ENCODE results near the gene ETAA1.

Gene ETAA1

DNA sequence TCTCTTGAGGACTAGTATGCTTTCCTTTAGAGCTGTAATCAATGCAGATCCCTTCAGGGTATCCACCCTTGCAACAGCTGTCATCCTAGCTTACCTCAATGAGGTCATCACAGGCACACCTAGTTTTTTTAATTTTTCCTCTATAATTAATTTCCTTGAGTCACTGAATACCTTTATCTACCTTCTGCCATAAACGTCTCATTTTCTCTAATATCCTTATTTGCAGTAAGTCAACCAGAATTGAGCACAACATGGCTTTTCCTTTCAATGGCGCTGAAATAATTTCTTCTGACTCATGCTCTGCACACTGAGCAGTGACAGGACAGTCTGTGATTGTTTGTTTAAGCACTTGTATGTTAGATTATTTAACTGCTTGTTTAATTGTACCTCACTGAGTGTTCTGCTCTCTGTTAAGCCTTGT, 49.4 kb downstream of the ETAA1 start:
- Histone ChIP-seq H3K27me3 (ENCODE audit: control insufficient read depth, insufficient read depth, low read length) (no peaks in the 10 kb centered on the region), H3K9me3 (ENCODE audit: control insufficient read depth, low read length) (no peaks in the 10 kb centered on the region), H3K4me2 (ENCODE audit: low read length) (no peak overlapping the region), H3K79me2 (no peaks in the 10 kb centered on the region), H3K4me3 (ENCODE audit: low read depth, low read length) (no peak overlapping the region), H2AFZ (no peak overlapping the region), H3K4me1 (no peaks in the 10 kb centered on the region), H3K9ac (no peak overlapping the region), H3K27ac (no peak overlapping the region), H3K36me3 (ENCODE audit: control insufficient read depth, insufficient read depth, low read length) (no peaks in the 10 kb centered on the region)
- TF ChIP-seq, protein P1, sequence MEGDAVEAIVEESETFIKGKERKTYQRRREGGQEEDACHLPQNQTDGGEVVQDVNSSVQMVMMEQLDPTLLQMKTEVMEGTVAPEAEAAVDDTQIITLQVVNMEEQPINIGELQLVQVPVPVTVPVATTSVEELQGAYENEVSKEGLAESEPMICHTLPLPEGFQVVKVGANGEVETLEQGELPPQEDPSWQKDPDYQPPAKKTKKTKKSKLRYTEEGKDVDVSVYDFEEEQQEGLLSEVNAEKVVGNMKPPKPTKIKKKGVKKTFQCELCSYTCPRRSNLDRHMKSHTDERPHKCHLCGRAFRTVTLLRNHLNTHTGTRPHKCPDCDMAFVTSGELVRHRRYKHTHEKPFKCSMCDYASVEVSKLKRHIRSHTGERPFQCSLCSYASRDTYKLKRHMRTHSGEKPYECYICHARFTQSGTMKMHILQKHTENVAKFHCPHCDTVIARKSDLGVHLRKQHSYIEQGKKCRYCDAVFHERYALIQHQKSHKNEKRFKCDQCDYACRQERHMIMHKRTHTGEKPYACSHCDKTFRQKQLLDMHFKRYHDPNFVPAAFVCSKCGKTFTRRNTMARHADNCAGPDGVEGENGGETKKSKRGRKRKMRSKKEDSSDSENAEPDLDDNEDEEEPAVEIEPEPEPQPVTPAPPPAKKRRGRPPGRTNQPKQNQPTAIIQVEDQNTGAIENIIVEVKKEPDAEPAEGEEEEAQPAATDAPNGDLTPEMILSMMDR (IDR thresholded peaks at IDR 0.05) = no peak

DNA sequence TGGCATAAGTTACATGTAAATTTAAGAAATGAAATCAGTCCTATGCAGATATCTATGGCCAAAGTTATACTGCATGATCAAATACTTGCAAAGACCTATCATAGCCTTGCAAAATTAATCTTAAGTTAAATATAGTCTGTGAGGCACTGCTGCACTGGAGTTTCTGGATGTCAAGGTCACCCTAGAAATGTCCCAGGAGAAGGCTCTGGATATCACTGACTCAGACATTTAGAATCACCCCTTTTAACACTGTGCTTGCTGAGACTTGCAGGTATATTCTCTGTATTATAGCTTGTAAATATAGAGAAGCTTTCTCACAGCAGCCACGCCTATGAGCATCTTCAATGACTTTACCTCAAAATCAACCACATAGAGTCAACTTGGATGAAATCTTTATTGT, 51.5 kb downstream of the ETAA1 start:
- H3K9me3 ChIP-seq (ENCODE audit: control insufficient read depth, low read length) = no peaks in the 10 kb centered on the region
- no peak overlapping the region for H3K4me3 ChIP-seq (ENCODE audit: low read depth, low read length)
- H3K79me2 ChIP-seq = no peaks in the 10 kb centered on the region
- no peak overlapping the region for H3K9ac ChIP-seq
- H3K36me3 ChIP-seq (ENCODE audit: control insufficient read depth, insufficient read depth, low read length) = no peaks in the 10 kb centered on the region
- H3K27ac ChIP-seq = no peak overlapping the region
- no peak overlapping the region for H2AFZ ChIP-seq
- H3K4me2 ChIP-seq (ENCODE audit: low read length) = no peak overlapping the region
- H3K27me3 ChIP-seq (ENCODE audit: control insufficient read depth, insufficient read depth, low read length) = no peaks in the 10 kb centered on the region
- TF ChIP-seq, protein P1 (IDR thresholded peaks at IDR 0.05) = no peak
- no peaks in the 10 kb centered on the region for H3K4me1 ChIP-seq

DNA sequence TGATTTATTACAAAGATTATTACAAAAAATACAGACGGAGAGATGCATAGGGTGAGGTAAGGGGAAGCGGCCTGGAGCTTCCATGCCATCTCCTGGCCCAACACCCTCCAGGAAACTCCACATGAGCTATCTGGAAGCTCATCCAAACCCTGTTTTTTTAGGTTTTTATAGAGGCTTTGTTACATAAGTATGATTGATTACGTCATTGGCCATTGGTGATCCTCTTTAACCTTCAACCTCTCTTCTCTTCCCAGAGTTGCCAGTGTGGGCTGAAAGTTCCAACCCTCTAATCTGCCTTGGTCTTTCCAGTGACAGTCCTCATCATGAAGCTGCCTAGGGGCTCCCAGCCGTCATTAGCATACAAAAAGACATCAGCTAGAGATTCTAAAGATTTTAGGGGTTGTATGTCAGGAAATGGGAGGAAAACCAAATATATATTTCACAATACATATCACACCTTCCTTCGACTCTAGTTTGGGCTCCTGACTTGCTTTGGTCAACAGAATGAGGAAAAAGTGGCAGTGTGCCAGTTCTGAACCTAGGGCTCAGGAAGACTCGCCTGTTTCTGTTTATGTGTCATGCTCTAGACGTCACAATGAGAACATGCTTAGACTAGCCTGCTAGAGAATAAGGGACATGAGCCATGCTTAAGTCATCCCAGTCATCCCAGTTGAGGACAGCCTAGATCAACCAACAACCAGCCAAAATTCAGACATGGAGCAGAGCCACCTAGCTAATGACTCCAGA, 54.1 kb downstream of the ETAA1 start:
- Histone ChIP-seq H2AFZ (no peak overlapping the region), H3K79me2 (no peaks in the 10 kb centered on the region), H3K9me3 (ENCODE audit: control insufficient read depth, low read length) (no peaks in the 10 kb centered on the region), H3K4me2 (ENCODE audit: low read length) (no peak overlapping the region), H3K9ac (no peak overlapping the region), H3K4me3 (ENCODE audit: low read depth, low read length) (no peak overlapping the region), H3K27ac (no peak overlapping the region), H3K36me3 (ENCODE audit: control insufficient read depth, insufficient read depth, low read length) (no peaks in the 10 kb centered on the region), H3K27me3 (ENCODE audit: control insufficient read depth, insufficient read depth, low read length) (no peaks in the 10 kb centered on the region), H3K4me1 (no peaks in the 10 kb centered on the region)
- TF ChIP-seq, protein P1 (IDR thresholded peaks at IDR 0.05) = no peak

DNA sequence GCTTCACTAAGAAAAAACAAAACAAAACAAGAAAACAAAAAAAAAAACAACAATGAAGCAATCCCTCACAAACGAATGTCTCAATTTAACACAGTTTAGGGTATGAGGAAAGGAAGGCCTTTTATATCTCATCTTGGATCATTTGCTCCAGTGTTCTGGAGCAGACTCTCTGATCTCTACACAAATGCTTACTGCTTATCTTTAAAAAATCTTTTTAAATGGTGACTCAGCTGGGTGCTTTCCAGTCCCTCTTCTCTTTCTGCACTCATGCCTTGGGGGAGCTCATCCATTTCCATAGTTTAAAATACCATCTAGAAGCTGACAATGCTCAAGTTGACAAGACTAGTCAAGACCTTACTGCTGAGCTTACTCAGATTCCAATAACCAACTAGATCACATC, 56.2 kb downstream of the ETAA1 start:
- Histone ChIP-seq H3K27me3 (ENCODE audit: control insufficient read depth, insufficient read depth, low read length) (no peaks in the 10 kb centered on the region), H3K9ac (no peak overlapping the region), H3K79me2 (no peaks in the 10 kb centered on the region), H3K4me1 (no peaks in the 10 kb centered on the region), H3K36me3 (ENCODE audit: control insufficient read depth, insufficient read depth, low read length) (no peaks in the 10 kb centered on the region), H3K9me3 (ENCODE audit: control insufficient read depth, low read length) (no peaks in the 10 kb centered on the region), H3K4me2 (ENCODE audit: low read length) (no peak overlapping the region), H3K4me3 (ENCODE audit: low read depth, low read length) (no peak overlapping the region), H2AFZ (no peak overlapping the region), H3K27ac (no peak overlapping the region)
- TF ChIP-seq, protein P1 (IDR thresholded peaks at IDR 0.05) = no peak
